Stimulated activated CD8-positive, alpha-beta memory T cell treated with anti-CD3 and anti-CD28 coated beads, Interleukin-15, amount 100 ng/mL, for 24 hours (primary cell): ENCODE data around the gene CDS1.
"Not testable (repeated sequence)": the region's sequence is repeated elsewhere in the genome, so short reads cannot be mapped to it uniquely, and the experiment has no call there.

Experiments
- DNase-seq: peaks from one replicate; pipeline ENCODE4 v3.0.0-alpha.2; 2020; ENCODE audit warnings: low read depth

The CDS1 gene

DNA sequence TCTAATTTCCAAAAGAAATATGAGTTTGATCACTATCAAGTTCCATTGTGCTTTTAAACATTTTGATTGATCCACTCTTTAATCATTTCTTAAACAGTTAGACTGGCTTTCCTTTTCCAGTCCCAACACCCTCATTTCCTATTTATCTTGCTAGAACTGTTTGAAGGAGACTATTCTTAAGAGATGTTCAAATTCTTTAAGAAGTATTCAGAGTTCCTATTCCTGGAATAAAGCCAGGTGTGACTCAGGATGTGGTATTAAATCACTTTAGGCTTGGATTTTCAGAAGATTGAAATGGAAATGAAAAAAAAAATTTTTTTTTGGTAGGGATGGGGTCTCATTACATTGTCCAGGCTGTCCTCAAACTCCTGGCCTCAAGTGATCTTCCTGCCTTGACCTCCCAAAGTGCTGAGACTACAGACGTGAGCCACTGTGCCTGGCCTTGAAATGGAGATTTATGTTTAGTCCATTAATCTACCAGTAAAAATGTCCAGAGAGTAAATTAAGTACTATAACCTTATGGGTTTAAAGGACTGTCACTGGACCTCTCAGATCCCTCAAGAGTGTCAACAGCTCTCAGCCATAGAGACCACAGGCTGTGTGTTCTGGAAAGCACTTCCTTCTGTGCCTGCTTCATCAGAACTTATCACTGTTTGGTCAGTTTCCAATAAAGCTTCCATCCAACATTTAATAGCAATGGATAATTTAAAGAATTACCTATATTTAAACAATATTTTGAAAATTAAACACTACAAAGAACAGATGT lies 90.7 kb downstream of the CDS1 start:
- no peak for DNase-seq

DNA sequence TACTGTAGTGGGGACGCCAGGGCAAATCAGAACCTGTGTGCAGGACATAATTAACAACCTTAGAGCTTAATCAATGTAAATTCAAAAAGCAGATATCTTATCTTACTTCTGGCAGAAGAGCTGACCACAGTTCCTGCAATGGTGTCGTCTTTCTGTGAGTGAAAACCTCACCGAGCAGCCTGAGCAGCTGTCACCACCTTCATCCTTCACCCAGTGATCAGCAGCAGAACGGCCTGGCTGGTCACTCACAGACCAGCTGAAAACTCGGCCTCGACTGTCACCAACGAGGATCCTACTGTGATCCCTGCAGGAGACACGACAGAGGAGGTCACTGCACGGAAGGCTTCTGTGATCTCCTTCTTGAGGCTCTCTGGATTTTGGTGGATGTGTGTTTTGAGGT lies 94.2 kb downstream of the CDS1 start:
- no peak for DNase-seq

DNA sequence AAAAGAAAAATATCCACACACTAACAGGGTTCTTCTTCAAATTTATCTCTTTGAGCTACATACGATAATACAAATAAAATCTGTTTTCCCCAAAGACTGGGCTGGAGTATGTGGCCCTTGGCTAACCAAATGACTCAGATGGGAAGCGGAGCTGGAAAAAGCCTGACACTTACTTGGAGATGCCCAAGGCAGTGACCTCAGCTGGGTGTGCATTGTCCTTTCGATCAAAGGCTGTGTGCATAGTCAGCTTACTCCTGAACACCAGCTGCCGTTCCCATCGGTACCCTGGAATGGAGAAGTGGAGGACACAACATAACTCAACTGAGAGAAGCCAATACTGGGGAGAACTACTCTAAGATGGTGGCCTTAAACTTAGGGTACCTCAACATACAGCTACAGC lies 95.1 kb downstream of the CDS1 start:
- no peak for DNase-seq

DNA sequence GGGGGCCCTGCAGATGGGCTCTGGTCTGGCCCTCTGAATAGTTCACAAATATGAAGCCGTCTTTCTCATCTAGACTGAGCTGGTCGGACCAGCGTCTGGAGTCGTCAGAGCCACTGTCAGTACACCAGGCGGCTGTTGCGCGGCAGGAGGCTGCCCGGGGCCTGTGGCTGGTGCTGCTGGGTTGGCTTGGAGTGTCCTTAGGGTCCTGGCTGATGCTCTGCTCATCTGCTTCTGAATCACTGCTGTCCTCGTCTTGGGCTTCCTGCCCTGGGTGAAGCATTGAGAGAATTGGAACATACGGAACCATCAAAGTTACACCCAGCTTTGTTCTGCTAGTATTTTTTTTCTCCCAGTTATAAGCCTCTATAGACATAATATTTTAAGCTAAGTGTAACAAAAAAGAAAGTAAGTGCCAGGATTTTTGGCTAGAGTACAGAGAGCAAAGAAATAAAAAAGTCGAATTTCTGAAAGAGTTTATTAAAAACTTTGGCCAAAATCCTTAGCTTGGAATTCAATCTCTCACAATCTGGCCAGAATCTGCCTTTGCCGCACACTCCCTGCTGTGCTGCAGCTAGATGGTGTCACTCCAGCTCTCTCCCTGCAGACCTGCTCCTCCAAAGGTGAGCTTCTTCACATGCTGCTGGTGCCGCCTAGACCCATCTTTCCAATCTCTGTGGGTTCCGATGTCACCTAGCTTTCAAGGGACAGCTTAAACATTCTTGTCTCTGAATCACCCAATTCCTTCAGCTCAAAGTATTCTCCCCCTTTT lies 96.2 kb downstream of the CDS1 start:
- DNase-seq = no peak

DNA sequence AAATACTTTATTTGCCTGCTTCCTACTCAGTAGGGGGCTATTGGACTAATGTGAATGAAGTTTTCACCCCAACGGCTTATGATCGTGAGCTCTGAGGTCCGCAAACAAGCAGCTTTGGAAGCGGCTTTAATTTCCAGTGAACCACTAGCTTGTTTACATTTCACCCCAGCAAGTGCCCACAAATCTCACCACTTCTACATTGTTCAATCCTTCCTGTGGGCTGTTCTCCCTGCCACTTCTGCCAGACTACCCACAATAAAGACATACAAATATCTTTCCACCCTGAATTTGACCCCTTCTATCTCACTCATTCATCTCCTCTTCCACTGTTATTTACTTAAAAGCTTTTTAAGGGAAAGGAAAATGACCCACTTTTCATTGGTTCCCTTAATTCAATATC lies 98.0 kb downstream of the CDS1 start:
- no peak for DNase-seq

DNA sequence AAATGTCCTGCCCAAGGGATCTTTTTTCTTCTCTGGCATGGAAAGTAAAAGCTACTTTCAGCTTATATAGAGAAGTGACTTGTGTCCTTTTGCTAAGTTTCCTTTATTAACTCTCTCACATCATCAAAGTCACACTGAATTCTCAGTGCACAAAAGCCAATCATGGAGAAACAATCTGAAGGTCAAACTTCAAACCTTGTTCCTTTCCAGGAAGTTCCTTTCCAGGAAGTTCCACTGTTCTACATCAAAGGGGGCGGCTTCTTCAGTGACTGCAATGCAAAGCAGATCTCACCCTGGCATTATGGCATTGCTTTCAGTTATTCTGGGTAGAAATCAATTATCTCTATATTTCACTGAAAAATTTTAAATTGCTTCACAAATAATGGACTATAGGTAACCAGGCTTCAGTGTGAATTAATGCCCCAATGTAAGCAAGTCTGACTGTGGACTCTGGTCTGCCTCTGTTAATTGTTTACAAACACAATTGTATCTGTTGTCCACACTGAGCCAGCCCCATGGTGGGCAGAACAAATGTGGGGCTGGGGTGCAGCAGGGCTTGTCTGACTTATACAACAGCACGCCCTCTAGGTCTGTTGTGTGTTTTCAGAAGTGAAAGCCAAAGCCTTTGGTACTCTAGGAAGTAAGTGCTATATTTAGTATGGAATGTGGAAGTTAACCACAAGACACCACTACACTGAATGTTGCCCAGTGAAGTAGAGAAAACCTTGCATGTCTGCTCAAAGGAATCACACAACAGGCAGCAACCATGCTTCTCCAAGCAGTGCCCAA lies 98.8 kb downstream of the CDS1 start:
- no peak for DNase-seq

DNA sequence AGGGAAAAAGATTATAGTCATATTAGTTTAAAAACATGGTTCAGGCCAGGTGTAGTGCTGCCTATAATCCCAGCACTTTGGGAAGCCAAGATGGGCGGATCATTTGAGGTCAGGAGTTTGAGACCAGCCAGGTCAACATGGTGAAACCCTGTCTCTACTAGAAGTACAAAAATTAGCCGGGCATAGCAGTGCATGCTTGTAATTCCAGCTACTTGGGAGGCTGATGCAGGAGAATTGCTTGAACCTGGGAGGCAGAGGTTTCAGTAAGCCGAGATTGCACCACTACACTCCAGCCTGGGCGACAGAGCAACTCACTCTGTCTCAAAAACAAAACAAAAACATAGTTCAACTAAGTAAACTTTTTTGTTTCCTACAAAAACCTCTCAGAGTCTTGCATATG lies 99.7 kb downstream of the CDS1 start:
- DNase-seq = not testable (repeated sequence)

DNA sequence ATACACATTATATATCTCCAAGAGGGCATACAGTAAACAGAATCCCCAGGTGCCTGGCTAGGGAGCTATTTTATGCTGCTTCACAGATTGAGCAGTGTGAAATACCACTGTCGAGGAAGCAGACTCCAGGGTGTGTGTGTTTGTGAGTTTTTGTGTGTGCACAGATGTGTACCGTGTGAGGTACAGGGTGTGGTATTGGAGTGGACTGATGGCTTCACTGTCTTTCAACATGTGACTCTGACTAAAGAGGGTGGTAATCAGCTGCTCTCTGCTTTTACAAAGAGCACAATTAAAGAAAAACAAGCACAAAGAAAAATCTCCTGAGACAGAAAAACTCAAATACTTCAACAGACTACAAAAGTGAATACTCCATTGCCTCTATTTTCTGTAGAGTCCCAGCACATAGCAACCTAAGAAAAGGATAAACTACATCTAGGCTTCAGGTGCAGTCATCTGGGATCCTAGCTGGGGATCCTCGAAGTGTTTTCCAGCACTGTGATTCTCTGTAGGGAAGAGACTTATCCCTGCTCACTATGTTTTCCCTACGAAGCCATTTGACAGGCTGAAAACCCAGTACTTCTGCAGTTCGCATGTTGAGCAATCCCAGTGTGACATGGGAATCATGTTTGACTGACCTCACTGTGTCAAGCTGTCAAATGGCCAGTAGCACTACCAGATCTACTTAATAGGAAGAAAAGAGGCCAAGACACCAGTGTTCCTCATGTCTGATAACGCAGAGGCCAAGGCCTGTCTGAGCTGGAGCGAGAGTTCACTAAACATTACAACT lies 100.3 kb downstream of the CDS1 start:
- no peak for DNase-seq

DNA sequence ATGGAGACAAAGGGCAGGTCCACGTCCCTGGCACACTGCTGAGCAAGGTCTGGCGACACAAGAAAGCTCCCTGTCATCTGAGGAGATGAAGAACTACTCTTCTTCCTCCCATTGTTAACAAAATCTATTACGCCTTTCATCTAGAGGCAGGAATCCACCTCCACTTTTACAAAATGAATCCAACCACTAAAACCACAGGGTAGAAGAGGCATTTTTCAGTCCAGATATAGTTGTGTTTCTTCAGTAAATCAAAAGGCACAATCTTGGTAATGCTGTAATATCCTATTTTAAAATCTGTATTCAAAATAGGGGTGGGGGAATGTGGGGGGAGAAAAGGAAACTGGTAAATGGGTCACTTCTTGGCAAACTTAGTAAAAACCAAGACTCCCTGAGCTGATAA lies 101.4 kb downstream of the CDS1 start:
- DNase-seq = no peak

DNA sequence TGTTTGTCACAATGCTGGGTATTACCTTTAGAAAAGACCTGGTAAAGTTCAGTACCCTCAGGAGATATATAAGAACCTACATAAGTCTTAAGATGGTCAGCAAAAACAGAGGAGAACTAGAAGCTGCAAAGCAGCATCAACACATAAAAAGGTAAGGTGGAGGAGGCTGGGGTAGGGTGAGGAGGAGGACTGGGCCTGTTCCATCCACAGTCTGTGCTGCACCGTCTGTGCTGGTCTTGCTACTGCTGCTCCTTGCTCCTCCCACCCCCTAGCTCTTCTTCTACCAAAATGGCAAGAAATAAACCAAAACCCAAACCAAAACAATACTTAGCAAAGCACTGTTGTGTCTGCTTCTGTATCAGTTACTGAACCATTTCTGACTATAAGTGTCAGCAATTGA lies 102.2 kb downstream of the CDS1 start:
- DNase-seq = no peak

DNA sequence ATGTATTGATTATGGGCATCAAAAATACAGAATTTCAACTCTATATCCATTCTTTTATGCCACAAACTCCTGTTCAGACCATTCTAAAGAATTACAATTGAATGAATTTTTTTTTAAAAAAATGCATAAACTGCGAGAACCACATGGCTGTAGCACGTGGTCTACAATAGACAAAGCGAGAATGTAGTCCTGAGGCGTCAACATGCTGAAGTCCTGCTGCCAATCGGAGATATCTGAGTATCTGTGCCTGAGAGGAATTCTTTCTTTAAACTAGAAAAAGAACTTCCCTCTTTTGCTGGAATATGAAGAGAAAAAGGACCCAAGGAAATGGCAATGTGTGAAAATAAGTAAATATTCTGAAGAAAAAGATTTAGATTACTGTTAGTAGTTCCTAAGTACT lies 105.7 kb downstream of the CDS1 start:
- no peak for DNase-seq

DNA sequence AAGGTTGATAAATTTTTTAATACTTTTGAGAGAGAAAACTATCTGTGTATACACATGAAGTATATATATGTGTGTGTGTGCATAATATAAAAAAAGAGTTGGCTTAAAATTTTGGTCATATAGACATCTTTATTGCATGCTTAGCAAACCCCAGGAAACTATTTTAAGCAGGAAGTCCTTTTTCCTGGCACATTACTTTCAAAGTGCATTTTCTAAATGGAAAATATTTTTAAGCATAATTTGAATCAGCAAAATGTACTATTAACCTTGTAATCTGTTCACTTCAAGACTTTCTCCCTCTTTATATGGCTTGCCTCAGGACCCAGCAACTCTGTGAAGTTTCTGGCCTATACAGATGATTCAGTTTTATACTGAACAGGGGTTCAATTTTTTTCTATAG lies 106.3 kb downstream of the CDS1 start:
- no peak for DNase-seq

DNA sequence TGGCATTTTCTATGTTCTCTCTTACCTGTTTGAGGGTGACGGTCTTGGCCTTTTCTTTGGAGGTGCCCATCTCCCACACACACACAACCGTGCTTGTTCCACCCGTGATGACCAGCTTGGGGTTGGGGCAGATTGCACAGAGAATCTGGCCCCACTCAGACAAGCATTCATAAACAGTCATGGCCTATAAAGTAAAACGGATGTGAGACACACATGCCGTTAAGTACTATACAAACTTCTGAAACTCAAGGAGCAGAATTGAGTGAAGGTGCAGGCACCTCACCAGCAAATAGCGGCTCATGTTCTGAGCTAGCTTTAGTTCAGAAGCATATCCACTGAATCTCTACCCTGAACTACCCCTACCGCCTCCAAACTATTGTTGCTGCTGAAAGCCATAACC lies 107.6 kb downstream of the CDS1 start:
- DNase-seq = no peak

DNA sequence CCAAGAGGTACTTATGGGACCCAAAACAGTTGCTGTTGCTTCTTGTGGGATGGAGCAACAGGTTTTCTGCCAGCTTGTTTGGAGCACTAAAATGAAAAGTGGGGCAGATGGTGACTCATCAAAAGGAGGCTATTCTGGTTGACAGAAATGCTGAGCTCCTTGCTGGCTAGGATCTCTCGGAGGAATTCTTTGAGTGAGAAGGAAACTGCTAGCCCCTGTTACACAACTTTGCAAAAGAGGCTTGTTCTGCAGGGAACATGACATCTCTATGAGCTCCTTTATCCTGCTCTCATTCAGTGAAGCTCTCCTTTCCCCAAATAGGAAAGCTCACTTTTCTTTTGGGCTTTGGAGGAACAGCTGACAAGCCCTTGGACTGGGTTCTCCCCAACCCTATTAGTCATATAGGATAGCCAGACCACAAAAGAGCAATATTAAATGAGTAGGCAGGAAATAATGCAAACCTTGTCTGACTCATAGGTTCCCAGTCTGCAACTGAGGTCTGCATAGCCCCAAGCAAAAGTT lies 108.3 kb downstream of the CDS1 start:
- no peak for DNase-seq

DNA sequence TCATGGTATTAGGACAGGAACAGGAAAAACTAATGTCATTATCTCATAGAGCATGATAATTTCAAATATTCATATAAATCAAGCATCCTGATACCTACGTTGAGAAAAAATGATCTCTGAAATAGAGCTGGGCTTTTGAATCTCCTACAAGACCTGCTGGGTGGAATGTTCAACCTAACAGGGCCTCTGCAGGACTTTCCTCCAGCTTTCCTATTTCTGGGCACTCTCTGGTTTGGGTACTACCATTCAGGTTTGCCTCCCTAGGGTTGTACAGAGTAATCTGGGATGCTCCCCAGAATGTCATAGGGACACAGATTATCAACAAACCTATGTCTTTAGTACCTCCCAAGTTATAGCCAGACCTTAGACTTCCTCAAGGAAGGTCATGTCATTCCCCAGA lies 108.9 kb downstream of the CDS1 start:
- DNase-seq = no peak

DNA sequence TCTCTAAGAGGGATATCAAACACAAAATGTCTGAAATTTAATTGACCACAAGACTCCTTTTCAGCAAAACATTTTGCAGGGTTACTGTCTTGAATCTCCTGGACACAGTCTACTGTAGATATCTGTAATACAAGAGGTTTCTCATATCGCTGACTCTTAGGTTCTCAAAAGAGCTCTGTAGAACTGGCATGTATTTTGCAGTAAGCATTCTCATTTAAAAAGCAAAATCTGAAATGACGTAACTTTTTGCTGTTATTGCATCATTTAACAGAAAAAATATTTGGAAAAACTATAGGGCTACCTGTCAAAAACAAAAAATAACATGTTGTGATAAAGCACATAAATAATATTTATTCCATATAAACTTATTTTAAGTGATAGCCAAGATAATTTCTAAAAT lies 114.2 kb downstream of the CDS1 start:
- no peak for DNase-seq

DNA sequence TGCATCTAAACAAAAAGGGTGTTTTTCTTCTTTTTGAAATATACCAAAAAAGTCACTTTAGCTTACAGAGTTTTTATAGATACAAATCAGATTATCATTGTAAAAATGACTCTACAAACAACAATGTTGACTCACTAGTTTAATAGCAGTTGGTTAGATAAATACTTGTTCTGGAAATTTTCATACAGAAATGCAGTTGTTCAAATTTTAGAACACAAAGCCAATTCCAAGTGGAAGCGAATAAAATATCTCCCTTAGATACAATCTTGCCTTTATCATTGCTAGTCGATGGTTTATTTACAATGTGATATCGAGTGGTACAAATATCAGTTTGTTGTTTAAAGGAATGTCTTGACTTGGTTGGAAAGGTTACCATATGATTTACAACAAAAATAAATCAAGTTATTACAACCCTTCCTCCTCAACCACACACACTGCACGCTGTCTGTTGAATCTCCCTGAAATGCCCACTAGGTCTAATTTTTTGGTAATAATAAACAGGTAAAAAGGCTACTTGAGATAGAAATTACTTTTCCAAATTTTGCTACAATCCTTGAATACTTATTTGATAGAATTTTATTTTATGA lies 114.8 kb downstream of the CDS1 start:
- no peak for DNase-seq

DNA sequence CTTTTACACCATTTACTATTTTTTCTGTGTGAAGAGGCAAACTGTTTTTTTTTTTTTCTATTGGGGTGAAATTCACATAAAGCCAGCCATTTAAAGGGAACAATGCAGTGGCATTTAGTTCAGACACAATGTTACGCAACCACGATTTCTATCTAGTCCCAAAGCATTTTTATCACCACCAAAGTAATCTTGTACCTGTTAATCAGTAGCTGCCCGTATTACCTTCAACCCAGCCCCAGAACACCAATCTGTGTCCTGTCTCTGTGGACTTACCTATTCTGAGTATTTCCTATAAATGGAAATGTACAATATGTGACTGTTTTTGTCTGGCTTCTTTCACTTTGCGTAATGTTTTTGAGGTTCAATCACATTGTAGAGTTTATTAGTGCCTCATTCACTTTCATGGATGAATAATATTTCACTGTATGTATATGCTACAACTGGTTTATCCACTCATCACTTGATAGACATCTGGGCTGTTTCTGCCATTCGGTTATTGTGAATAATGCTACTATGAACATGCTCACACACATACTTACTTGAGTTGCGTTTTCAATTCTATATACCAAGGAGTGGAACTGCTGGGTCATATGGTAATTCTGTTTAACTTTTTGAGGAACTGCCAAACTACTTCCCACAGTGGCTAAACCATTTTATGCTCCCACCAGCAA lies 116.2 kb downstream of the CDS1 start:
- no peak for DNase-seq
